ENCODE results near the gene POU4F1. TPM values are rescaled to one million over a fixed set of nuclear protein-coding genes. Genes with fewer than 3 reads are reported as not detected.

Gene POU4F1
- total RNA-seq, 3 donors from 2014 or later = not detected

- H3K4me3 ChIP-seq = no peak overlapping the region
- no peak for TF ChIP-seq CTCF (IDR thresholded peaks at IDR 0.05)
- intact Hi-C loops (cut with DNase I, micrococcal nuclease) = no loop called here
- H3K4me1 ChIP-seq (ENCODE audit: low read depth) = peaks cover 6% of the 10 kb centered on the region
- no peaks in the 10 kb centered on the region for H3K9me3 ChIP-seq
- ATAC-seq (no peak), DNase-seq (no peak)
- H3K36me3 ChIP-seq (ENCODE audit: low read depth) = no peaks in the 10 kb centered on the region
Measured at GRCh38 chr13:78593652-78594455, 9.5 kb downstream of the POU4F1 start.

- intact Hi-C loops (cut with DNase I, micrococcal nuclease) = no loop called here
- no peak for DNase-seq
- TF ChIP-seq CTCF (IDR thresholded peaks at IDR 0.05) = no peak
- H3K9me3 ChIP-seq = no peaks in the 10 kb centered on the region
- no peak overlapping the region for H3K4me3 ChIP-seq
- no peaks in the 10 kb centered on the region for H3K36me3 ChIP-seq (ENCODE audit: low read depth)
- no peak for ATAC-seq
- peaks cover 6% of the 10 kb centered on the region for H3K4me1 ChIP-seq (ENCODE audit: low read depth)
Measured at GRCh38 chr13:78593129-78593528, 10.2 kb downstream of the POU4F1 start.

GRCh38 chr13:78592584-78592983, 10.8 kb downstream of the POU4F1 start:
- no peak for TF ChIP-seq CTCF (IDR thresholded peaks at IDR 0.05)
- H3K9me3 ChIP-seq = no peaks in the 10 kb centered on the region
- intact Hi-C loops (cut with DNase I, micrococcal nuclease) = no loop called here
- H3K4me1 ChIP-seq (ENCODE audit: low read depth) = peaks cover 6% of the 10 kb centered on the region
- H3K4me3 ChIP-seq = no peak overlapping the region
- H3K36me3 ChIP-seq (ENCODE audit: low read depth) = no peaks in the 10 kb centered on the region
- ATAC-seq = no peak
- DNase-seq = no peak

- DNase-seq = peak in 2 of 3 donors; percentile 54 to 60
- intact Hi-C loops (cut with DNase I, micrococcal nuclease) = no loop called here
Measured at GRCh38 chr13:78589206-78589605, 14.1 kb downstream of the POU4F1 start.

GRCh38 chr13:78587395-78587794, 16.0 kb downstream of the POU4F1 start:
- no peak for ATAC-seq
- intact Hi-C loops (cut with DNase I, micrococcal nuclease) = no loop called here
- Histone ChIP-seq H3K36me3 (ENCODE audit: low read depth) (no peaks in the 10 kb centered on the region), H3K4me3 (no peak overlapping the region), H3K4me1 (ENCODE audit: low read depth) (no peaks in the 10 kb centered on the region), H3K9me3 (no peaks in the 10 kb centered on the region)
- DNase-seq = no peak
- TF ChIP-seq CTCF (IDR thresholded peaks at IDR 0.05) = no peak

More at GRCh38 chr13:78589206-78589605, 14.1 kb downstream of the POU4F1 start:
- no peak overlapping the region for H3K4me3 ChIP-seq
- H3K9me3 ChIP-seq = no peaks in the 10 kb centered on the region
- no peaks in the 10 kb centered on the region for H3K4me1 ChIP-seq (ENCODE audit: low read depth)
- TF ChIP-seq CTCF (IDR thresholded peaks at IDR 0.05) = no peak
- no peaks in the 10 kb centered on the region for H3K36me3 ChIP-seq (ENCODE audit: low read depth)
- ATAC-seq = no peak

All from mucosa of descending colon (tissue), 3 donors.